GM18858 (cell line): ENCODE data around the gene CKMT2.
A peak's percentile ranks its signal among the peaks of the same experiment; 100 is the strongest.

Experiments
- ATAC-seq: cut with Tn5 transposase; IDR thresholded peaks from one replicate; pipeline ENCODE4 v1.9.1; 2021; ENCODE audit not compliant: unreplicated experiment

Gene CKMT2

GRCh38 chr5:81233080-81233634 is at the start of gene CKMT2:
Gene CKMT2, plus strand, starts transcription at chr5:81233322. Its CDS starts 17,811 bp downstream, at chr5:81251133.
- ATAC-seq, result no peak

- no peak for ATAC-seq
These were observed 49.0 kb upstream of the CKMT2 start for GRCh38 chr5:81183811-81184748.

GRCh38 chr5:81184749-81185110 is 48.4 kb upstream of the CKMT2 start:
- no peak for ATAC-seq

GRCh38 chr5:81187885-81188284 is 45.2 kb upstream of the CKMT2 start:
- ATAC-seq, result no peak

- no peak for ATAC-seq
These were observed 44.2 kb upstream of the CKMT2 start for GRCh38 chr5:81188962-81189361.

- no peak for ATAC-seq
These were observed 43.1 kb upstream of the CKMT2 start for GRCh38 chr5:81189875-81190498.

GRCh38 chr5:81191726-81192372 is 41.3 kb upstream of the CKMT2 start:
- no peak for ATAC-seq

GRCh38 chr5:81192373-81192750 is 40.8 kb upstream of the CKMT2 start:
- no peak for ATAC-seq

- ATAC-seq, result no peak
These were observed 38.3 kb upstream of the CKMT2 start for GRCh38 chr5:81194633-81195334.

GRCh38 chr5:81195335-81195929 is 37.7 kb upstream of the CKMT2 start:
- ATAC-seq, result no peak

- no peak for ATAC-seq
These were observed 30.5 kb upstream of the CKMT2 start for GRCh38 chr5:81202655-81203054.

GRCh38 chr5:81203729-81204128 is 29.4 kb upstream of the CKMT2 start:
- no peak for ATAC-seq

- ATAC-seq, result no peak
These were observed 28.9 kb upstream of the CKMT2 start for GRCh38 chr5:81204205-81204604.

GRCh38 chr5:81205058-81205457 is 28.1 kb upstream of the CKMT2 start:
- ATAC-seq, result no peak

GRCh38 chr5:81207009-81207408 is 26.1 kb upstream of the CKMT2 start:
- no peak for ATAC-seq

- no peak for ATAC-seq
These were observed 24.2 kb upstream of the CKMT2 start for GRCh38 chr5:81208904-81209303.

GRCh38 chr5:81209386-81209785 is 23.7 kb upstream of the CKMT2 start:
- ATAC-seq, result no peak

- ATAC-seq, result no peak
These were observed 23.1 kb upstream of the CKMT2 start for GRCh38 chr5:81209869-81210493.

- peak; percentile 45 for ATAC-seq
These were observed 20.8 kb upstream of the CKMT2 start for GRCh38 chr5:81212211-81212751.

GRCh38 chr5:81213070-81213469 is 20.1 kb upstream of the CKMT2 start:
- ATAC-seq, result no peak
